Cerebellar cortex (tissue), 1 donor: ENCODE measurements around the gene UTP20.

ENCODE experiments used
- DNase-seq: peaks from one replicate; pipeline ENCODE4 v3.0.0-alpha.2; 2015; ENCODE audit warnings: low spot score

The UTP20 gene

DNA sequence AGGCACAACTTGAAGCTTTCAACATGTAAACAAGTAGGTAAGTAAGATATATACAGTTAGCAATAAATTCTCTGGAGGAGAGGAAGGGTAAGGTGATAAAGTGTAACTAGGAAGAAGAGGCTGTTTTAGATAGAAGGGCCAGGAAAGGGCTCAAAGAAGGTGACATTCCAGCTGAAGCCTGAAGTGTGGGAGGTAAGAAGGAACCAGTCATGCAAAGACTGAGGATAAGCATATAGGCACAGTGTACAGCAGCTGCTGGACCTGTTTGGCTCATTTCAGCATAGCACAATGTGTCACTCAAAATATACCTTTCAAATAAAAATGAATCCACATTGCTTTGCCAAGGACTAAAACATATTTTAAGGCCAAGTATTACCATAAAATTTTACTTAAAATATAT lies 156.2 kb downstream of the UTP20 start:
- no peak for DNase-seq
